Measurements from ENCODE around the gene LAPTM5. TPM values are rescaled to one million over a fixed set of nuclear protein-coding genes. Genes with fewer than 3 reads are reported as not detected.

The LAPTM5 gene
- total RNA-seq, 2 donors from 2014 or later, result 14.9 to 39.1 TPM

- intact Hi-C loops (cut with DNase I), result no loop called here
- Histone ChIP-seq H3K4me1 (replicated peaks) (no peaks in the 10 kb centered on the region), H3K4me3 (no peak overlapping the region), H3K27me3 (replicated peaks; ENCODE audit: insufficient read depth) (no peaks in the 10 kb centered on the region), H3K36me3 (no peaks in the 10 kb centered on the region), H3K27ac (no peak overlapping the region), H3K9me3 (no peaks in the 10 kb centered on the region)
- TF ChIP-seq POLR2AphosphoS5 (IDR thresholded peaks at IDR 0.05) (no peak), CTCF (IDR thresholded peaks at IDR 0.05) (no peak), POLR2A (IDR thresholded peaks at IDR 0.05) (no peak)
- DNase-seq (ENCODE audit: low spot score), result no peak
- 93% methylated on average over 23 of the region's 23 CpGs for WGBS
These were observed 19.7 kb upstream of the LAPTM5 start for GRCh38 chr1:30777060-30777903.

- TF ChIP-seq POLR2AphosphoS5 (IDR thresholded peaks at IDR 0.05) (no peak), CTCF (IDR thresholded peaks at IDR 0.05) (no peak)
- H3K9me3 ChIP-seq, result no peaks in the 10 kb centered on the region
- H3K4me3 ChIP-seq, result no peak overlapping the region
- no peaks in the 10 kb centered on the region for H3K36me3 ChIP-seq
- no peak overlapping the region for H3K27ac ChIP-seq
- no peaks in the 10 kb centered on the region for H3K4me1 ChIP-seq (replicated peaks)
- WGBS, result 91% methylated on average over 18 of the region's 18 CpGs
- intact Hi-C loops (cut with DNase I), result no loop called here
- no peak for DNase-seq (ENCODE audit: low spot score)
- no peaks in the 10 kb centered on the region for H3K27me3 ChIP-seq (replicated peaks; ENCODE audit: insufficient read depth)
These were observed 18.8 kb upstream of the LAPTM5 start for GRCh38 chr1:30776097-30777059.

- no peaks in the 10 kb centered on the region for H3K36me3 ChIP-seq
- no peaks in the 10 kb centered on the region for H3K27me3 ChIP-seq (replicated peaks; ENCODE audit: insufficient read depth)
- no peak overlapping the region for H3K27ac ChIP-seq
- WGBS, result 88% methylated on average over 12 of the region's 12 CpGs
- H3K4me1 ChIP-seq (replicated peaks), result no peaks in the 10 kb centered on the region
- no peak overlapping the region for H3K4me3 ChIP-seq
- DNase-seq (ENCODE audit: low spot score), result no peak
- H3K9me3 ChIP-seq, result no peaks in the 10 kb centered on the region
- intact Hi-C loops (cut with DNase I), result no loop called here
- TF ChIP-seq POLR2A (IDR thresholded peaks at IDR 0.05) (no peak), CTCF (IDR thresholded peaks at IDR 0.05) (no peak)
These were observed 17.9 kb upstream of the LAPTM5 start for GRCh38 chr1:30775433-30775975.

- H3K27me3 ChIP-seq (replicated peaks; ENCODE audit: insufficient read depth), result no peaks in the 10 kb centered on the region
- 59% methylated on average over 14 of the region's 22 CpGs for WGBS
- no peaks in the 10 kb centered on the region for H3K4me1 ChIP-seq (replicated peaks)
- no peaks in the 10 kb centered on the region for H3K9me3 ChIP-seq
- no peak overlapping the region for H3K27ac ChIP-seq
- TF ChIP-seq POLR2A (IDR thresholded peaks at IDR 0.05), result no peak
- no peak for TF ChIP-seq POLR2AphosphoS5 (IDR thresholded peaks at IDR 0.05)
- TF ChIP-seq CTCF (IDR thresholded peaks at IDR 0.05), result no peak
- DNase-seq (ENCODE audit: low spot score), result no peak
- no peak overlapping the region for H3K4me3 ChIP-seq
- H3K36me3 ChIP-seq, result no peaks in the 10 kb centered on the region
- intact Hi-C loops (cut with DNase I), result no loop called here
These were observed 17.2 kb upstream of the LAPTM5 start for GRCh38 chr1:30774550-30775432.

Measured in prostate gland (tissue), 2 donors.